ENCODE measurements around the gene TYRO3.

The TYRO3 gene

GRCh38 chr15:41605566-41605965 is 46.6 kb downstream of the TYRO3 start:
- no peak for DNase-seq (ENCODE audit: low spot score)

GRCh38 chr15:41606997-41607396 is 48.0 kb downstream of the TYRO3 start:
- DNase-seq (ENCODE audit: low spot score), result no peak

DNA sequence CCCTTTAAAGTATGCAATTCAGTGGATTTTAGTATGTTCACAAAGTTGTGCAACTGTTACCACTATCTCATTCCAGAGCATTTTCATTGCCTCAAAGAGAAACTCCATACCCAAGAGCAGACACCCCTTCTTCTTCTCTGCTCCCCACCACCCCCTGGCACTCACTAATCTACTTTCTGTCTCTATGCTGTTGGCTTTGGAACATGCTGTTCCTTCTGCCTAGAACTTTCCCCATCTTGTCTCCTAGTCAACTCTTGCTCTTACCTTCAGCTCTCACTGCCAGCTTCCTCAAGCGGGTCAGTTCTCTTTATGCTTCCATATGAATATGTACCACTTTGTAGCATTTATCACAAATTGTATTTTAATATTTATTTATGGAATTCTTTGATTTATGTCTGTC is 50.1 kb downstream of the TYRO3 start:
- DNase-seq (ENCODE audit: low spot score), result no peak

DNA sequence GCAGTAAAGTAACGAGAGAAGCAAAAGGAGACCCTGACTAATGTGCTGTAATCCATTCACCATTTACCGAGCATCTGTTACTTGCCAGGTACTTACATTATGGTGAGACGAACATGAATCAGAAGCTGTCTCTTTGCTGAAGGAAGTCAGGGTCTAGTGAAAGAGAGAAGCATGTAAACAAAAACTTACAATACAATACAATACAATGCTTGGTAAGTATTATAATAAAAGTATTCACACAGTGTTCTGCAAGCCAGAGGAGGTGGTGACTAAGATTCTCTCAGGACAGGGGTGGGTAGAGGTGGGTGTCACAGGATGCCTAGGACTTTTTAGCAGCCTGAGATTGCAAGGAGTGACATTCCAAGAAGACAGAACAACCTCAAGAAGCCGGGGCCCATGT is 51.0 kb downstream of the TYRO3 start:
- DNase-seq (ENCODE audit: low spot score), result no peak

GRCh38 chr15:41620536-41621199 is 61.7 kb downstream of the TYRO3 start:
- DNase-seq (ENCODE audit: low spot score), result no peak

GRCh38 chr15:41621200-41622193 is 62.5 kb downstream of the TYRO3 start:
- peak; percentile 71 for DNase-seq (ENCODE audit: low spot score)

DNA sequence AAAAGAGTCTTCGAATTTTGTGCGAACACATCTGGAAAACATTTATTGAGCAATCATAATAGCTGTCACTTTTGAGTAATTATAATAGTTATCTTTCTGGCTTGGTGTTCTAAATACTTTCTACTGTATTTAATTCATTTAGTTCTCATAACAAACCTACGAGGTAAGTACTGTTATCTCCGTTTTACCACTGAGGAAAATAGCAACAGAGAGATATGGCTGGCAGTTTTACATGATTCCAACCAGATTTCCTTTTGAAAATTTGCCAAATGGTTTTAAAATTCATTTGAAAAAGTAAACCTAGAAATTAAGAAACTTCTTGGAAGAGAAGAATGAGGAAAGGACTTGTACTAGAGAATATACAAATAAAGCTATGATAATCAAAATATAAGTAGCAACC is 63.9 kb downstream of the TYRO3 start:
- no peak for DNase-seq (ENCODE audit: low spot score)

- no peak for DNase-seq (ENCODE audit: low spot score)
Observed at GRCh38 chr15:41627203-41627602, 68.2 kb downstream of the TYRO3 start.

- DNase-seq (ENCODE audit: low spot score), result no peak
Observed at GRCh38 chr15:41629463-41629862, 70.5 kb downstream of the TYRO3 start.

- DNase-seq (ENCODE audit: low spot score), result no peak
Observed at GRCh38 chr15:41629883-41630282, 70.9 kb downstream of the TYRO3 start.

DNA sequence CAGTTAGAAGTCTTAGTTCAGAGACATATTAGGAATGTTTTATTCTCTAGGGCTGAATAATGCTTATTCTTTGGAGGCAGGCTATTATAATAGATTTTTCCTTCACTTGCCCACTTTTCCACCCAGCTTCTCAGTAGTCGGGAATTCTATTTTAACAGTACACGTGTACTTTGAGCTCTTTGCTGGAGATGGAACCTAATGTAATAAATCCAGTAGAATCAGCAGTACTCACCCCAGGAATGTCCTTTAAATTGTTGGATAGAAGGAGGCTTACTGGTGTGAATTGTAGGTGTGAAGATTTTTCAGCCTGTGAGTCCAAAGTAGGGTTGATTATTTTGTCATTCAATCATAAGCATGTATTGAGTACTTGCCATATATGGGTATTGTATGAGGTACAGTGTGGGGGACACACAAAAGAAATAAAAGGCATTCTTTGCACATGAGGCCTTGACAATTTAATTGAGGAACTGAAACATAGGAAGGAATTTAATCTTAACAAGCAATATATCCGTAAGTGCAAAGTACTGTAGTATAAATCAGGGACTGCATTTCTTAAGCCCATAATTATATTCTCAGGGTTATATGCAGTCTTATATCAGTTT is 71.7 kb downstream of the TYRO3 start:
- DNase-seq (ENCODE audit: low spot score), result no peak

DNA sequence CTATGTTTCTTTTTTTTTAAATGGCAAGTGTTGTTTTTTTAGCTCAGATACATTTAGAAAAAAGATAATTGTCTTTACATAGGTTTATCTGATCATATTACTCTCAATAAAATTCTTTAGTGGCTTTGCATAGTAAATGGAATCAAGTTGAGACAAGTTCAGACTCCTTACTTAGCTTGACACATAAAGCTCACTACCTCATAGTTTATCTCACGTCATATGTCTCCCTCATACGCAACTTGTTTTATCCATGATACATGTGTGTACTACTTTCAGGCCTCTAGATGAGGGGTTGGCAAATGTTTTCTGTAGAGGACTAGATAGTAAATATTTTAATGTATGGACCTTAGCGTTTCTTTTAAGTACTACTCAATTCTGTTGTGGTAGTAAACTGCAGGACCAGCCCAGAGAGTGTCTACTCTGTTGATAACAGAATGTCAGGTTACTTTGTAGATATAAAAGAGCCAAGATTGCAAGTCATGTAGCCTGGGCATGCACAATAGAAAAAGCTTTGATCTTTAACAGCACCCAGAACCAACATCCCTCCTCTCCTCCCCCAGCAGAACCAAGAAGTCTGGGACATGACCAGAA is 73.0 kb downstream of the TYRO3 start:
- DNase-seq (ENCODE audit: low spot score), result no peak
